ENCODE data around the gene SORD. TPM values are rescaled to one million over a fixed set of nuclear protein-coding genes. Genes with fewer than 3 reads are reported as not detected.

The SORD gene
- total and polyA plus RNA-seq, 9 of the 15 experiments (the other 6 are each of a cell fraction or from before 2014, with no cell fraction given): 5.9 to 79.2 (median 29.6) TPM

DNA sequence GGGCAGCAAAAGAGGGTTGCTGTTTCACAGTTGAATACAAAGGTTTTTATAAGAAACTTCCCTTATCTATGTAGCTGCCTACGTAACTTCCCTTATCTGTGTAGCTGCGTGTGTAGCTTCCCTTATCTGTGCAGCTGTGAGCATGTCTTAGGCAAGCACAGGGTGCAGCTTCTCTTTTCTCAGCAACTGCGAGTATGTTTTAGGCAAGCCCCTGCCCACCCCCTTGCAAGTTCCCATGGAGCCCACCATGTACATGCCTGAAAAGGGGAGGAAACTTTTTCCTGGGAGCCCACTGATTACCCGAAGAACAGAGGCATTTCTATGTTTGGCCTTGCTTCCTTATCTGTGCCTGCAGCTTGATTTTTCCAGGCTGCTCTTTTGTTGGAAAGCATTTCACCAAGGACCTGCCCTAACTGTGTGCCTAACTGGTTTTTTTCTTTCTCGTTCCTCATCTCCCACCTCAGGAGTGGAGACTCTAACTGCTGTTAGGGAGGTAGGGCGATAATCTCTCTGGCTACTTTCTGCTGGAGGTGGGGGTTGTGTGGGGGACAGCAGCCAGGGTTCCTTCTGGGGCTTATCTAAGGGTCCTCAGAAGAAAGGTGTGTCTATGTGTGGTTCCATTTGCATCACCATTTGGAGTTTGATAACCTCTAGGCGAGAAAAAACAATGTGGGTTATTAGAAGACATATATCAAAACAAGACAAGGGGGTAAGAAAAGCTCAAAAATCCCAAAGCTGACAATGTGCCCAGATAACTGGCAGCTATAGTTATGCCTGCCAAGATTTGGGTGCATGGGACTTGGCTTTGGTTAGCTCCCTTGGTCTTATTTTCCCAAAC, 26.0 kb downstream of the SORD start (continued):
- TF ChIP-seq, protein P1, sequence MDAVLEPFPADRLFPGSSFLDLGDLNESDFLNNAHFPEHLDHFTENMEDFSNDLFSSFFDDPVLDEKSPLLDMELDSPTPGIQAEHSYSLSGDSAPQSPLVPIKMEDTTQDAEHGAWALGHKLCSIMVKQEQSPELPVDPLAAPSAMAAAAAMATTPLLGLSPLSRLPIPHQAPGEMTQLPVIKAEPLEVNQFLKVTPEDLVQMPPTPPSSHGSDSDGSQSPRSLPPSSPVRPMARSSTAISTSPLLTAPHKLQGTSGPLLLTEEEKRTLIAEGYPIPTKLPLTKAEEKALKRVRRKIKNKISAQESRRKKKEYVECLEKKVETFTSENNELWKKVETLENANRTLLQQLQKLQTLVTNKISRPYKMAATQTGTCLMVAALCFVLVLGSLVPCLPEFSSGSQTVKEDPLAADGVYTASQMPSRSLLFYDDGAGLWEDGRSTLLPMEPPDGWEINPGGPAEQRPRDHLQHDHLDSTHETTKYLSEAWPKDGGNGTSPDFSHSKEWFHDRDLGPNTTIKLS (IDR thresholded peaks at IDR 0.05; ENCODE audit: borderline replicate concordance, low read depth): peak; percentile 39; the same call in 1 of the 2 replicates
- no peak for TF ChIP-seq PPARD (CRISPR knock-in tag; IDR thresholded peaks at IDR 0.05)
- no peak for TF ChIP-seq NR4A1 (CRISPR knock-in tag; IDR thresholded peaks at IDR 0.05)
- peak; percentile 83 for TF ChIP-seq NR4A1 (tag; IDR thresholded peaks at IDR 0.05)
- 0 out of 2 replicates have a peak, but pooled peaks have one; percentile 42 for TF ChIP-seq ZNF644 (tag; IDR thresholded peaks at IDR 0.05; ENCODE audit: low read depth)
- TF ChIP-seq, protein P2, sequence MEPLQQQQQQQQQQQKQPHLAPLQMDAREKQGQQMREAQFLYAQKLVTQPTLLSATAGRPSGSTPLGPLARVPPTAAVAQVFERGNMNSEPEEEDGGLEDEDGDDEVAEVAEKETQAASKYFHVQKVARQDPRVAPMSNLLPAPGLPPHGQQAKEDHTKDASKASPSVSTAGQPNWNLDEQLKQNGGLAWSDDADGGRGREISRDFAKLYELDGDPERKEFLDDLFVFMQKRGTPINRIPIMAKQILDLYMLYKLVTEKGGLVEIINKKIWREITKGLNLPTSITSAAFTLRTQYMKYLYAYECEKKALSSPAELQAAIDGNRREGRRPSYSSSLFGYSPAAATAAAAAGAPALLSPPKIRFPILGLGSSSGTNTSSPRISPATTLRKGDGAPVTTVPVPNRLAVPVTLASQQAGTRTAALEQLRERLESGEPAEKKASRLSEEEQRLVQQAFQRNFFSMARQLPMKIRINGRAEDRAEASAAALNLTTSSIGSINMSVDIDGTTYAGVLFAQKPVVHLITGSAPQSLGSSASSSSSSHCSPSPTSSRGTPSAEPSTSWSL (CRISPR knock-in tag; IDR thresholded peaks at IDR 0.05; ENCODE audit: borderline replicate concordance): no peak
- no peak for TF ChIP-seq KDM2B (CRISPR knock-in tag; IDR thresholded peaks at IDR 0.05)
- TF ChIP-seq, protein P3, sequence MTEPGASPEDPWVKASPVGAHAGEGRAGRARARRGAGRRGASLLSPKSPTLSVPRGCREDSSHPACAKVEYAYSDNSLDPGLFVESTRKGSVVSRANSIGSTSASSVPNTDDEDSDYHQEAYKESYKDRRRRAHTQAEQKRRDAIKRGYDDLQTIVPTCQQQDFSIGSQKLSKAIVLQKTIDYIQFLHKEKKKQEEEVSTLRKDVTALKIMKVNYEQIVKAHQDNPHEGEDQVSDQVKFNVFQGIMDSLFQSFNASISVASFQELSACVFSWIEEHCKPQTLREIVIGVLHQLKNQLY (CRISPR knock-in tag; conservative IDR thresholded peaks at IDR 0.05): no peak
- peak; percentile 94 for TF ChIP-seq NBN (IDR thresholded peaks at IDR 0.05; ENCODE audit: low read depth)
- 0 out of 2 replicates have a peak, but pooled peaks have one; percentile 55 for TF ChIP-seq MYC (IDR thresholded peaks at IDR 0.05; ENCODE audit: low read depth, low read length)
- no peak; the same call in 1 of the 2 replicates for TF ChIP-seq MYC (CRISPR knock-in tag; IDR thresholded peaks at IDR 0.05; ENCODE audit: borderline replicate concordance, low read depth)
- no peak for TF ChIP-seq SRSF1 (IDR thresholded peaks at IDR 0.05; ENCODE audit: low read depth, low read length)
- TF ChIP-seq NFRKB (IDR thresholded peaks at IDR 0.05; ENCODE audit: low read depth): no peak
- no peak for TF ChIP-seq BRF1 (IDR thresholded peaks at IDR 0.05; ENCODE audit: borderline replicate concordance, extremely low read depth, insufficient read length)
- TF ChIP-seq XRCC3 (IDR thresholded peaks at IDR 0.05): no peak
- no peak for TF ChIP-seq TAF1 (IDR thresholded peaks at IDR 0.05; ENCODE audit: control insufficient read depth, extremely low read depth, insufficient read depth, low read length, severe bottlenecking)
- TF ChIP-seq, protein P4, sequence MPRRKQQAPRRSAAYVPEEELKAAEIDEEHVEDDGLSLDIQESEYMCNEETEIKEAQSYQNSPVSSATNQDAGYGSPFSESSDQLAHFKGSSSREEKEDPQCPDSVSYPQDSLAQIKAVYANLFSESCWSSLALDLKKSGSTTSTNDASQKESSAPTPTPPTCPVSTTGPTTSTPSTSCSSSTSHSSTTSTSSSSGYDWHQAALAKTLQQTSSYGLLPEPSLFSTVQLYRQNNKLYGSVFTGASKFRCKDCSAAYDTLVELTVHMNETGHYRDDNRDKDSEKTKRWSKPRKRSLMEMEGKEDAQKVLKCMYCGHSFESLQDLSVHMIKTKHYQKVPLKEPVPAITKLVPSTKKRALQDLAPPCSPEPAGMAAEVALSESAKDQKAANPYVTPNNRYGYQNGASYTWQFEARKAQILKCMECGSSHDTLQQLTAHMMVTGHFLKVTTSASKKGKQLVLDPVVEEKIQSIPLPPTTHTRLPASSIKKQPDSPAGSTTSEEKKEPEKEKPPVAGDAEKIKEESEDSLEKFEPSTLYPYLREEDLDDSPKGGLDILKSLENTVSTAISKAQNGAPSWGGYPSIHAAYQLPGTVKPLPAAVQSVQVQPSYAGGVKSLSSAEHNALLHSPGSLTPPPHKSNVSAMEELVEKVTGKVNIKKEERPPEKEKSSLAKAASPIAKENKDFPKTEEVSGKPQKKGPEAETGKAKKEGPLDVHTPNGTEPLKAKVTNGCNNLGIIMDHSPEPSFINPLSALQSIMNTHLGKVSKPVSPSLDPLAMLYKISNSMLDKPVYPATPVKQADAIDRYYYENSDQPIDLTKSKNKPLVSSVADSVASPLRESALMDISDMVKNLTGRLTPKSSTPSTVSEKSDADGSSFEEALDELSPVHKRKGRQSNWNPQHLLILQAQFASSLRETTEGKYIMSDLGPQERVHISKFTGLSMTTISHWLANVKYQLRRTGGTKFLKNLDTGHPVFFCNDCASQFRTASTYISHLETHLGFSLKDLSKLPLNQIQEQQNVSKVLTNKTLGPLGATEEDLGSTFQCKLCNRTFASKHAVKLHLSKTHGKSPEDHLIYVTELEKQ (CRISPR knock-in tag; IDR thresholded peaks at IDR 0.05): 0 out of 2 replicates have a peak, but pooled peaks have one; percentile 13
- TF ChIP-seq ZNF780A (CRISPR knock-in tag; IDR thresholded peaks at IDR 0.05): peak; percentile 94; the same call in 1 of the 2 replicates
- peak; percentile 94; the same call in 1 of the 2 replicates for TF ChIP-seq TRIM28 (IDR thresholded peaks at IDR 0.05)
- no peak for TF ChIP-seq ZNF24 (IDR thresholded peaks at IDR 0.05)
- TF ChIP-seq RFX1 (IDR thresholded peaks at IDR 0.05): peak; percentile 71

Data from K562 (cell line).